HG03342 (cell line): ENCODE results near the gene C2orf72.
"Not testable (repeated sequence)": the region's sequence is repeated elsewhere in the genome, so short reads cannot be mapped to it uniquely, and the experiment has no call there.

ENCODE experiments used
- ATAC-seq: cut with Tn5 transposase; IDR thresholded peaks from one replicate; pipeline ENCODE4 v1.9.1; 2021; ENCODE audit warnings: mild to moderate bottlenecking, moderate library complexity; ENCODE audit not compliant: unreplicated experiment

C2orf72 gene

GRCh38 chr2:231013820-231014219, 23.5 kb upstream of the C2orf72 start:
- no peak for ATAC-seq

GRCh38 chr2:231015478-231015877, 21.8 kb upstream of the C2orf72 start:
- no peak for ATAC-seq

- ATAC-seq: no peak
Observed at GRCh38 chr2:231015926-231016325, 21.4 kb upstream of the C2orf72 start.

GRCh38 chr2:231016566-231017230, 20.6 kb upstream of the C2orf72 start:
- ATAC-seq: no peak

- no peak for ATAC-seq
Observed at GRCh38 chr2:231017231-231017598, 20.1 kb upstream of the C2orf72 start.

- ATAC-seq: no peak
Observed at GRCh38 chr2:231018184-231018583, 19.1 kb upstream of the C2orf72 start.

GRCh38 chr2:231025059-231025458, 12.3 kb upstream of the C2orf72 start:
- not testable (repeated sequence) for ATAC-seq

- ATAC-seq: no peak
Observed at GRCh38 chr2:231028889-231029288, 8.4 kb upstream of the C2orf72 start.

GRCh38 chr2:231029563-231029962, 7.8 kb upstream of the C2orf72 start:
- ATAC-seq: no peak

GRCh38 chr2:231030725-231031124, 6.6 kb upstream of the C2orf72 start:
- no peak for ATAC-seq

- ATAC-seq: no peak
Observed at GRCh38 chr2:231032575-231033140, 4.7 kb upstream of the C2orf72 start.

GRCh38 chr2:231033147-231034132, 3.9 kb upstream of the C2orf72 start:
- ATAC-seq: no peak

- no peak for ATAC-seq
Observed at GRCh38 chr2:231034291-231034882, 2.9 kb upstream of the C2orf72 start.

- no peak for ATAC-seq
Observed at GRCh38 chr2:231036131-231036530, 1.2 kb upstream of the C2orf72 start.

- ATAC-seq: no peak
Observed at GRCh38 chr2:231036578-231037106, 681 bp upstream of the C2orf72 start.

GRCh38 chr2:231037731-231038482, 584 bp downstream of the C2orf72 start:
- no peak for ATAC-seq

GRCh38 chr2:231038483-231039293, 1.4 kb downstream of the C2orf72 start:
- no peak for ATAC-seq

GRCh38 chr2:231039294-231039664, 2.0 kb downstream of the C2orf72 start:
- ATAC-seq: no peak

- no peak for ATAC-seq
Observed at GRCh38 chr2:231039821-231040364, 2.6 kb downstream of the C2orf72 start.
